Hepatocyte (in vitro differentiated cells): ENCODE results near the gene HACD2. TPM values are rescaled to one million over a fixed set of nuclear protein-coding genes. Genes with fewer than 3 reads are reported as not detected.

Experiments used
- DNase-seq: peaks from one replicate; pipeline ENCODE4 v3.0.0-alpha.2; 2016; ENCODE audit warnings: low spot score
- H2AFZ ChIP-seq: fragments of 200-600 bp; sonication (generic); 2 replicates; pipeline ENCODE4 v1.6.0; 2016; ENCODE audit warnings: antibody characterized with exemption, mild to moderate bottlenecking
- H3K27ac ChIP-seq: fragments of 200-600 bp; sonication (generic); 2 replicates; pipeline ENCODE4 v1.5.1; 2016; ENCODE audit warnings: mild to moderate bottlenecking
- H3K27me3 ChIP-seq: fragments of 200-600 bp; sonication (generic); 2 replicates; pipeline ENCODE4 v1.6.1; 2016
- H3K36me3 ChIP-seq: fragments of 200-600 bp; sonication (generic); replicated peaks from 2 replicates; pipeline ENCODE4 v1.5.1; 2016; ENCODE audit warnings: low read depth; ENCODE audit not compliant: insufficient read depth
- H3K4me1 ChIP-seq: fragments of 200-600 bp; sonication (generic); 2 replicates; pipeline ENCODE4 v1.5.1; 2016; ENCODE audit warnings: mild to moderate bottlenecking, moderate library complexity; ENCODE audit not compliant: insufficient read depth
- H3K4me2 ChIP-seq: fragments of 200-600 bp; sonication (generic); 2 replicates; pipeline ENCODE4 v1.6.0; 2016
- H3K4me3 ChIP-seq: fragments of 200-600 bp; sonication (generic); 2 replicates; pipeline ENCODE4 v1.5.1; 2016; ENCODE audit warnings: mild to moderate bottlenecking
- H3K79me2 ChIP-seq: fragments of 200-600 bp; sonication (generic); 2 replicates; pipeline ENCODE4 v1.6.0; 2017; ENCODE audit warnings: mild to moderate bottlenecking
- H3K9me2 ChIP-seq: fragments of 200-600 bp; sonication (generic); replicated peaks from 2 replicates; pipeline ENCODE4 v1.6.0; 2017; ENCODE audit warnings: mild to moderate bottlenecking; ENCODE audit not compliant: insufficient read depth
- H3K9me3 ChIP-seq: fragments of 200-600 bp; sonication (generic); 2 replicates; pipeline ENCODE4 v1.5.1; 2016; ENCODE audit warnings: low read depth, mild to moderate bottlenecking
- H4K20me1 ChIP-seq: fragments of 200-600 bp; sonication (generic); 2 replicates; pipeline ENCODE4 v1.6.0; 2016; ENCODE audit warnings: mild to moderate bottlenecking; ENCODE audit not compliant: insufficient read depth, poor library complexity, severe bottlenecking
- CTCF ChIP-seq: fragments of 200-600 bp; sonication (generic); IDR thresholded peaks from 2 replicates; pipeline ENCODE4 v1.5.1; 2016; ENCODE audit warnings: antibody characterized with exemption, mild to moderate bottlenecking; ENCODE audit not compliant: poor library complexity
- EZH2 ChIP-seq: fragments of 200-600 bp; sonication (generic); IDR thresholded peaks from 2 replicates; pipeline ENCODE4 v1.6.1; 2016; ENCODE audit warnings: antibody characterized with exemption, mild to moderate bottlenecking, borderline replicate concordance
- EZH2phosphoT487 ChIP-seq: fragments of 200-600 bp; sonication (generic); IDR thresholded peaks from one replicate; pipeline ENCODE4 v1.6.1; 2018; ENCODE audit warnings: antibody characterized with exemption, mild to moderate bottlenecking, low read depth, moderate library complexity; ENCODE audit not compliant: unreplicated experiment, severe bottlenecking
- WGBS: methylation state at CpG from one replicate; pipeline ENCODE4 v1.1.6; 2016; ENCODE audit warnings: low lambda C conversion rate; ENCODE audit errors: missing lambda C conversion rate; 5-methylcytosine and 5-hydroxymethylcytosine counted together
- polyA plus RNA-seq: library from polyadenylated mRNA; unstranded; fragments of >200 nt; fragmentation: Nextera tagmentation; extraction: Ambion mirVana; gene quantifications from 2 replicates; pipeline ENCODE4 v1.2.1, GENCODE V29; 2016
- total RNA-seq: library from RNA; depleted of rRNA; stranded (reverse); fragments of >200 nt; gene quantifications from 2 replicates; pipeline ENCODE4 v1.2.3, GENCODE V29; 2014

The HACD2 gene
- total and polyA plus RNA-seq, 2 experiments from 2014 or later, result 31.8 to 64.3 TPM

- no peaks in the 10 kb centered on the region for H3K4me1 ChIP-seq
- DNase-seq, result no peak
- no peaks in the 10 kb centered on the region for H3K9me3 ChIP-seq
- H3K27ac ChIP-seq, result no peak overlapping the region
- H3K9me2 ChIP-seq, result no peaks in the 10 kb centered on the region
- no peaks in the 10 kb centered on the region for H4K20me1 ChIP-seq
- 82% methylated on average over 11 of the region's 11 CpGs for WGBS
- no peak overlapping the region for H3K4me3 ChIP-seq
- no peak for TF ChIP-seq CTCF
- no peak for TF ChIP-seq EZH2phosphoT487
- no peak for TF ChIP-seq EZH2
- H3K36me3 ChIP-seq, result no peaks in the 10 kb centered on the region
- no peak overlapping the region for H3K4me2 ChIP-seq
- H3K27me3 ChIP-seq, result peaks cover 1% of the 10 kb centered on the region
- H3K79me2 ChIP-seq, result no peaks in the 10 kb centered on the region
- H2AFZ ChIP-seq, result no peak overlapping the region
Observed at GRCh38 chr3:123469323-123469995, 115.4 kb downstream of the HACD2 start.

- Histone ChIP-seq H3K4me3 (no peak overlapping the region), H3K9me3 (no peaks in the 10 kb centered on the region), H3K79me2 (no peaks in the 10 kb centered on the region), H3K4me1 (no peaks in the 10 kb centered on the region), H4K20me1 (no peaks in the 10 kb centered on the region), H3K27ac (no peak overlapping the region), H3K36me3 (no peaks in the 10 kb centered on the region), H3K4me2 (no peak overlapping the region), H3K27me3 (peaks cover 11% of the 10 kb centered on the region), H3K9me2 (no peaks in the 10 kb centered on the region), H2AFZ (no peak overlapping the region)
- TF ChIP-seq EZH2phosphoT487 (no peak), EZH2 (no peak), CTCF (no peak)
- no peak for DNase-seq
- WGBS, result 75% methylated on average over 5 of the region's 5 CpGs
Observed at GRCh38 chr3:123467046-123467445, 117.8 kb downstream of the HACD2 start.

- H3K4me3 ChIP-seq, result no peak overlapping the region
- TF ChIP-seq EZH2 (no peak), CTCF (no peak), EZH2phosphoT487 (no peak)
- H3K27me3 ChIP-seq, result peaks cover 11% of the 10 kb centered on the region
- no peaks in the 10 kb centered on the region for H4K20me1 ChIP-seq
- no peaks in the 10 kb centered on the region for H3K9me3 ChIP-seq
- H2AFZ ChIP-seq, result no peak overlapping the region
- H3K9me2 ChIP-seq, result no peaks in the 10 kb centered on the region
- H3K27ac ChIP-seq, result no peak overlapping the region
- DNase-seq, result no peak
- H3K36me3 ChIP-seq, result no peaks in the 10 kb centered on the region
- no peak overlapping the region for H3K4me2 ChIP-seq
- H3K79me2 ChIP-seq, result no peaks in the 10 kb centered on the region
- H3K4me1 ChIP-seq, result no peaks in the 10 kb centered on the region
- WGBS, result 77% methylated on average over 7 of the region's 7 CpGs
Observed at GRCh38 chr3:123464211-123464610, 120.6 kb downstream of the HACD2 start.
